Measurements from ENCODE around the gene NT5C2.

GRCh38 chr10:103168438-103168837 lies 24.6 kb downstream of the NT5C2 start:
- TF ChIP-seq POLR2AphosphoS5 (IDR thresholded peaks at IDR 0.05) (no peak), CTCF (IDR thresholded peaks at IDR 0.05) (no peak)

Measured in sigmoid colon (tissue), 4 donors.